EL (cell line): ENCODE data around the gene VEGFD.
"Not testable (repeated sequence)": the region's sequence is repeated elsewhere in the genome, so short reads cannot be mapped to it uniquely, and the experiment has no call there.

Experiments
- DNase-seq: peaks from one replicate; pipeline ENCODE4 v3.0.0-alpha.2; 2016

VEGFD gene

DNA sequence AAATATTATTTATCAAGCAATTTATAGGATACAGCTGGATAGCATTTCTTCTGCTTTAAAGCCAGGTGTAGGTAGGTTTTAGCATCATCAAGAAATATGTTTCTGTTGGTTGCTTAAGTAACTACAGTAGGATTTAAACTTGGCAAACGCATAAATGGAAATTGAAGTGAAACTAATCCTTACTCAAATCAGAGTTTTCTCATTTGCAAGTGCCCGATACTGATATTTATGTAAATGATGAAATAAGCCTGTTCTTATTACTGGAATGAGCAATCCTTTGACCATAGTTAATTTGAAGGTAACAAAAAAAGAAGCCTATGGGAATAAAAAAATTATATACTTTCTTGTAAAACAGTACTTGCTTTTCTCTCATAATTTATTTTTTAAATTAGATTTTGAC lies 25.7 kb downstream of the VEGFD start:
- no peak for DNase-seq

DNA sequence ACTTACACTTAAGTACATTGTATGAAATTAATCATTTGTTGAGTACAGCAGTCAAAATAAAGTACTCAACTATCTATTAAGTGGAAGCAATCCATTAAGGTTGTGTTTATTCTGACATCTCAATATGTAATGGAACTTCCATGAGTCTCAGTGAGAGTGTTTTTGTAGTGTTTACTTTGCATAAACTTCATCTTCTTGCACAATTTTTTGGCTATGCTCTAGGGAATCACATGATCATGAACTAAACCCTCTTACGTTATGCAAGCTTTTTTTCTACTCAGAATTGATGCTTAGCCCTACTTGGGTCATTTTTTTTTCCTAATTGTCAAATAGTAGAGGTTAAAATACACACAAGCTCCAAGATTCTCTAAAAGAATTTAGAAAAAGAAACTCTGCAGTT lies 27.8 kb downstream of the VEGFD start:
- no peak for DNase-seq

DNA sequence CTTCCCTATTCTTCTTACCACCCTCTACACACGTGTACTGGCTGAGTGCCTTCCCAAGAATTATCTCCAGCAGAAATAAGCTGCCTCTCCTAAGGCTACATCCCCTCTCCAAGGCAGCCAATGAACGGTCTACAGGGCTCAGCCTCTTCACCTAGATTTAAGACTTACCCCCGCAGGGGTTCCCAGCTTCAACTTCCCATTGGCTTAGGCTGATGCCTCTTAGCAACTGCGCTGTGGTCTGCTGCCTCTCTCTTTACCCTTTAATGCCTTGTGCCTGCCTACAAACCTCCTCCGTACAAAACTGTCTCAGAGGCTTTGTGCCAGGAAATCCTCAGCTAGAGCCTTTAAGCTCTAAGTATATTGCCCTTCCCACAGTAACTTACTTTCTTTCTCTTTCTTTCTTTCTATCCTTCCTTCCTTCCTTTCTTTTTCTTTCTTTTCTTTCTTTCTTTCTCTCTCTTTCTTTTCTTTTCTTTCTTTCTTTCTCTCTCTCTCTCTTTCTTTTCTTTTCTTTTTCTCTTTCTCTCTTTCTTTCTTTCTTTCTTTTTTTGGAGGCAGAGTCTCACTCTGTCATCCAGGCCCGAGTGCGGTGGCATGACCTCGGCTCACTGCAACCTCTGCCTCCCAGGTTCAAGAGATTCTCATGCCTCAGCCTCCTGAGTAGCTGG lies 33.8 kb downstream of the VEGFD start:
- DNase-seq, result no peak

DNA sequence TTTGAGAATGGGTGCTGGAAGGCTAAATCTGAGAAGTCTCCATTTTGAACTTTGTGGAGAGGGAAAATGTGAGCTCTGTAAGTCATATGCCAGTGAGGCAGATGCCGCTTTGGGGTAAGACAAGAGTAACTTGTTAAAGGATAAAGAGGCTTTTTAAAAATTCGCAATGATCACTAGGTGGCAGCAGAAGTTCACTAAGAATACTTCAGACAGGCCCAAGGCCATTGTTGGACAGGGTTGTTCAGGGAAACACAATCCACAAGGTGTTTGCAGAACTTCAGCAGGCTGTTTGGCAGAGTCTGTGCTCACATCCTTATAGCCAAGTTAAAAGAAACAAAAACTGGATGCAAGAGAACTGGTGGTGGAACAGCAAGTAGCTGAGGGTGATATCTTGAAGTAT lies 35.2 kb downstream of the VEGFD start:
- DNase-seq, result peak; percentile 37

DNA sequence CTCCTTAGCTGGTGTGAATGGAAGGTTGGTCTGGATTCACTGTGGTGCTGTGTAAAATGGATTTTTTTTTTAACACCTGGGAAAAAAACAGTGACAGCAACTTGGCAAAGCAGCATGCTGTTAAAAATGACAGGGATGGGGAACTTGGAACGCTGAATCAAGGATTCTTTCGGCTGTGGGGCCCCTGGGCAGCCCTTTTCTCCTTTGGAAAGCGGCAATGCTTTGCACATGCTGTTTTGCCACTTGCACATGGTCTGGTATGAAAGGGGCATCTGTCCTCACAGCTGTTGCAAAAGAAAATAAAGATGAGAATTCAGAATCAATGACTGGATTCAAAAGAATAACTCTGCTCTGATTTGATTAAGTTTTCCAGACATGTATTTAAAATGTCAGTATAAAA lies 38.2 kb downstream of the VEGFD start:
- no peak for DNase-seq

DNA sequence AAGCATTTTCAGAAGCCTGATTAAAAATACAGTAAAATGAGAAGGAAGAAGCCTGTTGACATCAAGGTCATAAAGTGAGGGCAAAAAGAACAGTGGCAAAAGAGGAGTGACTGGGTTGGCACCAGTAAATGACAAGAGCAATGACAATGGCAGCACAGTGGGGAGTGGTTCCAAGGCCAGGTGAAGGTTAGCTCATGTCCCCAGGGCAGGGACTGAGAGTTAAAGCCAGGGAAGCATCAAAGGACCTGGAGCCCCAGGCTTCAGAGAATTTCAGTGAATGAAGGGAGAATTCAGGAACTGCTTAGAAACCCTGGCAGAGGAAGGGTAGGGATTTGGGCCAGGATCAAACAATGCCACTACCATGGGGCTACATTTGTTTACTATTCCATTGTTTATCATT lies 40.1 kb downstream of the VEGFD start:
- no peak for DNase-seq

DNA sequence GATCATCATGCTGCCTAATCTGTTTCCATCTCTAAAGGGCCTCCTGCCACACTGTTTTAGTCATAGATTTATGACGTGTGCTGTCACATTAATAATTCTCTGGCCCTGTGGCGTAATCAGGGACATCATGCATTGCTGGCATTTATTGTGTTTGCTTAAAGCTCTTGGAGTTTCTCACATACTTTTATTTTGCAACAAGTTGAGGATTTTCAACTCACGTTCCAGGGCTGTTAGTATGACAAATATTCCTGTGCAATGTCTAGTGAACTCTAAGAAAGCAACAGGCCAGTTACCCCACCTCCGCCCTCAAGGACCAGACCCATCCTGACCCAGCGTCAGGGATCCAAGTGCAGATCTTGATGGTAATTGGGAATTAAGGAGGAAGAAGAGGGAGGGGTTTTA lies 41.1 kb downstream of the VEGFD start:
- DNase-seq, result peak; percentile 41

DNA sequence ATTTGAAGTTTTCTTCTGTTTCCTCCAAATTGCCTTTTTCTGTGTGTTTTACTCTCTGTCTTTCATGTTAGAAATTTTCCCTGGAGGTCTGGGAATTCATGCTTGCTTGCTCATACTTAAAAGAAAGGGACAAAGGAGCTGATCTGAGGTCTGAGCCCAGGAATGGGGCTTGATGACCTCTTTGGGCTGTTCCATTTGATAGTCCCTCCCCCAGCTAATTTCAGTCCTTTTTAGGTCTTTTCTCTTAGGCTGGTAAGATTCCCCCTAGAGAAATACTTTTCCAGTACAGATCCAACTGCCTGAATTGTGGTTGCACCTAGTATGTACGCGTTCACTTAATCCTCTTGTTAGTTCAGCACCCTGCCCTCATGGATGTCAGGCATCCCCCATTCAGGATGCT lies 43.3 kb downstream of the VEGFD start:
- no peak for DNase-seq

DNA sequence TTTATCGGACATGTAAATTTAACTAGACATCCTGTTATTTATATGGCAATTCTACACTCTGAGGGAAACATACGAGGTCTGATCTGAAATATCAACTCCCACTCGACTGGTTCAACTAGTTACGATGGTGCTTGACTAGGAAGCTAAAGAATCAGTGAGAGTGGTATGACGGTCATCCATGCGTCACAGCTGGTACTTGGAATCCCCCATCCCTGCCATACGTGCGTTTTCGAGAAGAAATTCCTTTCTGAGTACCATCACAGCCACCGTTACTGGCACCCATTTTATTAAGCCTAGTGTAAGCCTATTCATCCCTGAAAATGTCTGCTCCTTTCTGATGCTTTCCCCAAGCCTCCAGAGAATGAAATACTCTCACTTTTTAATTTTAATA lies 48.2 kb downstream of the VEGFD start:
- peak; percentile 50 for DNase-seq

DNA sequence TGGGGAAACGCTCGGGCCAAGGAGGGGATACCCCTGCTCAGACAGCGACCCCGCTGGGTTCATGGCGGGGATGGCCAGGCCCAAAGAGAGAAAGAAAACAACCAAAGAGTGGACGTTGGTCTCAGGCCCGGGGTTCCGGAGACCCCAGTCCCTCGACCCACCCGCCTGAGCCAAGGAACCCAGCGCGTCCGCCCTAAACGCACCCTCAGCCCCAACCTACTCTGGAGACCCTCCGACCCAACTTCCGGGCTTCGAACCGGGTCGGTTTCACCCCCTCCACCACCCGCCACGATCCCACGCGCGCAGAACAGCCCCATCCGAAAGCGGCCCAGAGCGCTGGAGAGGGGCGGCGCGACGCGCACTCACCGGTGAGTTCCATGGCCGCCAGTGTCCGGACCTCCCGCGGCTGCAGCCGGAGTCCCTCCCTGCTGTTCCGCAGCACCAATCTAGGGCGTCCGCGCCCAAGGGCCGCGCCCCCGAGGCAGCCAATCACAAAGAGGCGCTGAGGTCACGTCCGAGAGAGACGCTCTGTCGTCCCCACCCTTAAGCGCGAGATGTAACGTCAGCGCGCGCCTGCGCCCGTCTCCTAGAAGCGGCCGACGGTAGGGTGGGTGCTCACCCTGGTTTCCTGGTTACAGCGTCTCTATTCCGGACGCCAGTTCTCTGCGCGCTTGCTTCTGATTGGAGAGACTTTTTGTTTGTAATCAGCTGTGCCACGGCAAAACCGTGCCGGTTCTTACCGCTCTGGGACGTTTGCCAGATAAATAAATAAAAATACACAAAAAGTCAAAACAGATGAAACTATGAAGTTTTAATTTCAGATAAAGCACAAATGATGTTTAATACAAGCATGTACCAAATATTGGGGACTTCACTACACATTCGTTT lies 48.8 kb downstream of the VEGFD start, which contains the start of gene PIGA:
Gene PIGA, minus strand, starts transcription at position 389 of the 888 bp plus-strand sequence. CDS start 3,593 bp downstream, outside the sequence.
- DNase-seq, result peak; percentile 93

DNA sequence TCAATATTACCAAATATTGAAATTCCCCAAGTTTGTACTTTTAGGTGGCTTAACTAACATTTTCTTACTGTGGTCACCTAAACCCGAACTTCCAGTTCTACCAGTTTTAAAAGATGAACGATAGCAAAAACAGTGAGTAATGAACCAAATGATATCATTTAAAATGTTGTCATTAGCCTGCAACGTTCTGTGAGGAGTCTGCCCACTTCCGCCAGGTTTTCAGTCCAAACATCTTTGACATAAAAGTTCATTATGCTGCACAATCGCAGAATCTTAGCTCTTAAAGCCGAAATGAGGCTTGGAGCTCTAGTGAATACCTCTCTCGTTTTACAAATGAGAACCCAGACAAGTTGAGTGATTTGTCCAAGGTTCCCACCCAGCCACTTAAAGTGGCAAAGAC lies 49.7 kb downstream of the VEGFD start:
- DNase-seq, result peak; percentile 30

DNA sequence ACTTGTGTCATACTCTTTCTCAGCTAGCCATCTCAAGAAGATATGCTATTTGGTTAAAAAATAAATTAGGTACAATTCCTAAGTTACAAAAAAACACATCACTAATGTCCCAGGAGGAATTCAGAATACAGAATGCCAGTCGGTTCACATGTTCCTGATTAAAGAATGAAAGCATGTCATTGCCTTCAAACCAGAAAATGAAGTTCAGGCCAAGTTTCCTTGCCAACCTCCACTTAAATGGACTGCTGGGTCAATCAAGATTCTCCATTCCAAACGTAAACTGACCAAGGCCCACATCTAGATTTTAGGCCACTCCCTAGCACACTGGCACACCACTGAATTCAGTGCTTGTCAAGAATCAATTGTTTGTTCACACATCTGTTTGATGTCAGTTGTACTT lies 55.4 kb downstream of the VEGFD start:
- DNase-seq, result no peak

DNA sequence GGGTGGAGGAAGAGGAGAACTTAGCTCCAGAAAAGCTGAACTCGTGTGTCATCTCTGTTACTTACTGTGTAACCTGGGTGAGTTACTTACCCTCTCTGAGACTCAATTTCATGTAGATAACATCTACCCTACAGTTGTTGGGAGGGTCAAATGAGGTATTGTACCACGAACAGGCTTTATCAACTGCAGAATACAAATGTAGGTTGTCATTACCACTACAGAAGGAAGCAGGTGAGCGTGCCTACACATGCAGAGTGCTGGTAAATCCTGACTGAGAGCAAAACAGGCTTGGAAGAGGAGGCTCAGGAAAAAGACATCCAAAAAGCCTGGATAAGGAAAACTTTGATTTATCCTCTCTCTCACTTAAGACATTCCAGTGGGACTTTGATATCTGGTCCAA lies 56.1 kb downstream of the VEGFD start:
- DNase-seq, result no peak

DNA sequence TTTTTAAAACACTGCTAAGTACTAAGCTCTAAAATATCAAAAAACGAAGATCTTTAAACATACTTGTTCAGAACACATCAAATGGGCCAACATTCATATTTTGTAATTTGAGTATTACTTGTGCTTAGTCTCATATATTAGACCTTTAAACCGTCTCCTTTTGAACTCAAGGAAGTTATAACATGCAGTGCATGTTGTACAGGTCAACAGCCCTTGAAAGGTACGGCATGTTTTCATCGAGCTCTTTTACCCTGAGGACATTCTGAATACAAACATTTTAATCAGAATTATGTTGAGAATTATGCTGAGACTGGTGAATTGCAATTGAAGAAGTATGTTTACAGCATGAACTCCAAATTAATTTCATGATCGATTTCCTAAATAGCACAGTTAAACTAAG lies 61.7 kb downstream of the VEGFD start:
- no peak for DNase-seq

DNA sequence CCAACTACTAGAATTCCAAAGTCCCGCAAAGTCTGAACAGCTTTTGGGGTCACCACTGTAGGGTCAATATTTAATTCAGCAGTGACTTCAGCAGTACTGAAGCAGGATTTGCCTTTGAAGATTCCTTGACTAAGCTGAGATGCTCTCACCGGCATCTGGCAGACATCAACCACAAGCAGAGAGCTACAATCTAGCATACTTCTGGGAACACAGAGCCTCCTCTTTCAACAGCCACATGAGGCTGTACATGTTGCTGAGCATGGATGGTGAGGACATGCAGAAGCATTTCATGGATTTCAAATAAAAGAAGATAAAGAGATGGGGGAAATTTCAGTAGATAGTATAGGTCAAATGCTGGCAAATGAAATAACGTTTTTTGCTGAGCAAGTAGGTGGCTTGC lies 62.1 kb downstream of the VEGFD start:
- no peak for DNase-seq

DNA sequence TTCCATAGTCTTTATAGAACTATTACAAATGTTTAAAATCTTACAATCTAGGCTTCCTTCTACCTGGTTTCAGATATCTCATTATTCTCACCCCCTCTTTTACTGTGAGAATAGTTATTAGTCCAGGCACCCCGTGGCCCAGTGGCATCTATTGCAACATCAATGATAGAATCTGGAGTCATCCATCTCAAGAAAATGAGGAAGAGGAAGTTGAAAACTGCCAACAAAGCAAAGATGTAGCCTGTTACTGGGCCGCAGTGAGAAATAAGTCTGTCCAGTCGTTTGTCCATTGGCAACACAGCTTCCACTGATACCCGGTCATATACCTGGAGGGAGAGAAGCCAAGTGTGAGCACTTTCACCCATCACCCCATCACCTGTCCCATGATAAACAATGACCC lies 62.8 kb downstream of the VEGFD start:
- no peak for DNase-seq

DNA sequence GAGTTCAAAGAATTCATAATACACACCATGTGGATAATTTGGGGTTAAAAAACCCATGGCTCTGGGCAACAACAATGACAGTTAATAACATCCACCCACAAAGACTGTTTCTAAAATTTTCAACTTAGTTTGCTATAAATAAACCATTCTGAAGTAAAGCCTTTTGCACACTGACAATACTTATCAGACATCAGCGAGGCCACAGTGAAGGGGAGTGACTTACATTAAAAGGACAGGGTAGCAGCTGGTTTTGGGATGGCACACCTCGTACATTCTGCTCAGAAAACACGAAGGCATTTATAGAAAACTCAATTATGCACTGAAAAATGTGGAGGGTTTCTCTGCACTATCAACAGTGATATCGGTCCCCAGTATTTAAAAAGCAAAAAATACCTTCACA lies 63.9 kb downstream of the VEGFD start:
- DNase-seq, result no peak

DNA sequence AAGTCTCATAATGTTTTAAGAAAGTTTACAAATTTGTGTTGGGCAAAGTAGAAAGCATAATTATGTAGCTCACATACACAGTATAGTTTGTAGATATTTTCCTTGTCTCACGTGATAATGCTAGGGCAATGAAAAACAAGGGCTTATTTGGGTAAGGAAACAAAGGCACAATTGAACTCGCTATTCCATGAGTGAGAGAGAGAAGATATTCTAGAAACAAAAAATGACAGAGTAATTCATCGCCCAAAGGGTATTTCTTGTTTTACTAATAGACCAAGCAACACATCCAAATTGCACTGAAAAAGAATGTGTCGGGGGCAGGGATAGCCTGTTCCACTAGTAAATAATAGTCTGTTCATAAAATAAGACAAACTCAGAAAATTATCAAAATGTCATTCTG lies 65.1 kb downstream of the VEGFD start:
- DNase-seq, result no peak

DNA sequence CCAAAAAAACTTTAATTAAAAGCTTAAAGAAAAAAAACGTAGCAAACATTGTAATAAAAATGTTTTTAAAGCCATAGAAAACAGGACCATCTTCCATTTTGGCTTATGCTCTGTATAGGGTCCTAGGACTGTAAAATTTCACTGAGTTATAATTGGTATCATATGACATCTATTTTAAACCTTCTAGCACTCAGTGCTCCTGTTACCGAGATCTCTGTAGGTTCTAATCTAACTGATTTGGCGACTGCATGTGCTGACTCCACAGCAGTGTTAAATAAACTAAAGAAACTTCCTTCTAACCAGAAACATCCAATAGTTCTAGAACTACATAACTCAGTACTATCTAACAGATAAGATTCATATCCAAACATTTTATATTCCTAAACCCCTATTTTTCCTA lies 68.7 kb downstream of the VEGFD start, which contains the start of gene ASB11:
Gene ASB11, minus strand, starts transcription at position 132 of the 400 bp plus-strand sequence. Its CDS starts 35 bp downstream, at position 97.
- DNase-seq, result no peak

DNA sequence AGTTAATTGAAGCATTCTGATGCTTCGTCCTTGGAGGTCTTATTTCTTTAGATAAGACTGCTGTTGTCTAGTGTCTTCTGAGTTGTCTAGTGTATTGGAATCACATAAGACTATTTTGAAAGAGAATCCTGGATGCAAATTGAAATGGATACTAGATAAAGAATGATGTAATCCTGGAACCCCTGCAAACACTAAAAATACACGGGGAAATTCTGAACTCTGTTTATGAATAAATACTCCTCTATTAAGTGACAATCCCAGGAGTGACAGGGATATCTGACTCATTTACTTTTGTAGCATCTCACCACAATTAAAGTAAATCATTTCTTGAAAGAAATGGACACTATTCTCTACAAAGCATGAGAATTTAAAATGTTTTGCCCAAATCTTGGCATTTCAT lies 69.7 kb downstream of the VEGFD start:
- DNase-seq, result no peak

DNA sequence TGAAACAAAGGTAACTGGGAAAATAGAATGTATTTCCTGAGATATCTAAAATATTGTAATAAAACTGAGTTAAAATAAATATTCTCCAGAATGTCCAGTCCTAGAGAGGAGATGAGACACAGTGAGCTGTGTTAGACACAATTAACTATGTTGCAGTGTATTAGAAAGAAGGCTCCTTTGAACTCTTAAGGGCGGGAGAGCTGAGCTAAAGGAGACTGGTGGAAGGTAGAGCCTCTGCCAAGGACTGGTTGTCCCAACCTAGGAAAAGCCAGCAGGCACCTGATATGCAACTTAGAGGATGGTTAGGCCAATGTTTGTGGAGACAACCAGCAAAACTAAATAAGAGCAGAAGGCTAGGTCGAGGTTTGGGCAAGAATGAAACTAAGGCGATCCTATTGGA lies 73.1 kb downstream of the VEGFD start:
- no peak for DNase-seq

DNA sequence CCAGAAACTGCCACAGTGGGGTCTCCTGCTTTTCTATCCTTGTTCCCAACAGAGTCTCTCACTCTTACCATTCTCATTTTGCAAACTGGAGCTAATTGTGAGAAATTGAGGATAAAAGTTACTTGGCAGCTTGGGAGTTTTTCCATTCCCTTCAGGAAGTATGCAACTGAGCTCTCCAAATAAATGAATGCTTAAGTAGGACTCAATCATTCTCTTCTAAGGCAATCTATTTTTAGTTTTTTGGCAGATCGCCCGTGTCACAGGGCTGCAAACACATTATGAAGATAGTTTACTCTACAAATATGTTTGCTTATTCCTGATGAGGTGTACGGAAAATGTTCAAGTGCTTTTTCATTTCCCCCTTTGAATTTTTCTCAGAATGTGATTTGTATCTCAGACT lies 74.1 kb downstream of the VEGFD start:
- DNase-seq, result no peak

DNA sequence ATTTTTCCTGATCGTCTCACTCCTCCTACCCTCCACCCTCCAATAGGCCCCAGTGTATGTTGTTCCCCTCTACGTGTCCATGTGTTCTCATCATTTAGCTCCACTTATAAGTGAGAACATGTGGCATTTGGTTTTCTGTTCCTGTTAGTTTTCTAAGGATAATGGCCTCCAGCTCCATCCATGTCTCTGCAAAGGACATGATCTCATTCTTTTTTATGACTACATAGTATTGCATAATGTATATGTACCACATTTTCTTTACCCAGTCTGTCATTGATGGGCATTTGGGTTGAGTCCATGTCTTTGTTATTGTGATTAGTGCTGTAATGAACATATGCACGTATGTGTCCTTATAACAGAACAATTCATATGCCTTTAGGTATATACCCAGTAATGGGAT lies 78.3 kb downstream of the VEGFD start:
- DNase-seq, result not testable (repeated sequence)

DNA sequence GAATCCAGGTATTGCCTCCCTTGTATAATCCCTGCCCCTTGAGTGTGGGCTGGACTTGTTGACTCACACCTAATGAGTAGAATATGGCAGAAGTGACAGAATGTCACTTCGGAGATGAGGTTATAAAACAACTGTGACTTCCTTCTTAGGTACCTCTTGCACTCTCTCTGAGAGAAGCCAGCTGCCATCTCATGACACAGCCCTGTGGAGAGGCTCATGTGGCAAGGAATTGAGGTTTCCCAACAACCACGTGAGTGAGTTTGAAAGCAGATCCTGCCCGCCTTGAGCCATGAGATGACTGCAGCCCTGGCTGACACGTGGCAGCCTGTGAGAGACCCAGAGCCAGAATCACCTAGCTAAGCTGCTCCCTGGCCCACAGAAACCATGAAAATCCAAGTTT lies 82.3 kb downstream of the VEGFD start:
- DNase-seq, result no peak
